Retinal pigment epithelial cell (primary cell): ENCODE measurements around the gene LIX1.

Experiments used
- DNase-seq: peaks from one replicate; pipeline ENCODE4 v3.0.0-alpha.2; 2010; ENCODE audit warnings: low read depth
- H3K4me3 ChIP-seq: 2 replicates; pipeline ENCODE4 v1.5.1; 2011; ENCODE audit warnings: mild to moderate bottlenecking, low read length, control low read depth, moderate library complexity
- CTCF ChIP-seq: conservative IDR thresholded peaks from 2 replicates; pipeline ENCODE4 v1.5.1; 2011; ENCODE audit warnings: low read depth, low read length, control low read depth, inconsistent platforms

LIX1 gene

GRCh38 chr5:97131921-97132320 is 10.5 kb downstream of the LIX1 start:
- no peak overlapping the region for H3K4me3 ChIP-seq
- DNase-seq: no peak
- no peak for TF ChIP-seq CTCF

GRCh38 chr5:97131139-97131710 is 11.2 kb downstream of the LIX1 start:
- no peak for DNase-seq
- TF ChIP-seq CTCF: no peak
- H3K4me3 ChIP-seq: no peak overlapping the region

- no peak for TF ChIP-seq CTCF
- no peak for DNase-seq
- H3K4me3 ChIP-seq: no peak overlapping the region
These were observed 14.7 kb downstream of the LIX1 start for GRCh38 chr5:97127727-97128126.

- TF ChIP-seq CTCF: no peak
- no peak overlapping the region for H3K4me3 ChIP-seq
- no peak for DNase-seq
These were observed 17.2 kb downstream of the LIX1 start for GRCh38 chr5:97125125-97125683.

GRCh38 chr5:97124335-97124734 is 18.1 kb downstream of the LIX1 start:
- H3K4me3 ChIP-seq: no peak overlapping the region
- no peak for TF ChIP-seq CTCF
- DNase-seq: no peak

GRCh38 chr5:97121848-97122247 is 20.6 kb downstream of the LIX1 start:
- no peak for TF ChIP-seq CTCF
- DNase-seq: no peak
- H3K4me3 ChIP-seq: no peak overlapping the region

- DNase-seq: no peak
- TF ChIP-seq CTCF: no peak
- H3K4me3 ChIP-seq: no peak overlapping the region
These were observed 22.2 kb downstream of the LIX1 start for GRCh38 chr5:97120195-97120594.
